Gastrocnemius medialis (tissue), 4 donors: ENCODE results near the gene SNTG2.

Source experiments
- POLR2A ChIP-seq, 2 donors: fragments of 450-650 bp; IDR thresholded peaks; one replicate each; pipeline ENCODE4 v1.6.1; 2017; ENCODE audit warnings: antibody characterized with exemption in 2 of 2, mild to moderate bottlenecking in 2 of 2, moderate library complexity in 2 of 2
- TF ChIP-seq, protein P1 (sequence below), 5 experiments: fragments of 450-650 bp in 3 of 5; fragments of 200-600 bp in 2 of 5; sonication (generic) in 2 of 5; IDR thresholded peaks in 4 of 5; conservative IDR thresholded peaks in 1 of 5; 1 replicate in 4 of 5; 2 replicates in 1 of 5; pipeline ENCODE4 v1.5.1; 2016 to 2019; ENCODE audit warnings: antibody characterized with exemption in 5 of 5, mild to moderate bottlenecking in 3 of 5, moderate library complexity in 3 of 5

- TF ChIP-seq, protein P1, sequence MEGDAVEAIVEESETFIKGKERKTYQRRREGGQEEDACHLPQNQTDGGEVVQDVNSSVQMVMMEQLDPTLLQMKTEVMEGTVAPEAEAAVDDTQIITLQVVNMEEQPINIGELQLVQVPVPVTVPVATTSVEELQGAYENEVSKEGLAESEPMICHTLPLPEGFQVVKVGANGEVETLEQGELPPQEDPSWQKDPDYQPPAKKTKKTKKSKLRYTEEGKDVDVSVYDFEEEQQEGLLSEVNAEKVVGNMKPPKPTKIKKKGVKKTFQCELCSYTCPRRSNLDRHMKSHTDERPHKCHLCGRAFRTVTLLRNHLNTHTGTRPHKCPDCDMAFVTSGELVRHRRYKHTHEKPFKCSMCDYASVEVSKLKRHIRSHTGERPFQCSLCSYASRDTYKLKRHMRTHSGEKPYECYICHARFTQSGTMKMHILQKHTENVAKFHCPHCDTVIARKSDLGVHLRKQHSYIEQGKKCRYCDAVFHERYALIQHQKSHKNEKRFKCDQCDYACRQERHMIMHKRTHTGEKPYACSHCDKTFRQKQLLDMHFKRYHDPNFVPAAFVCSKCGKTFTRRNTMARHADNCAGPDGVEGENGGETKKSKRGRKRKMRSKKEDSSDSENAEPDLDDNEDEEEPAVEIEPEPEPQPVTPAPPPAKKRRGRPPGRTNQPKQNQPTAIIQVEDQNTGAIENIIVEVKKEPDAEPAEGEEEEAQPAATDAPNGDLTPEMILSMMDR (IDR thresholded peaks at IDR 0.05 in 4 of 5, conservative IDR thresholded peaks at IDR 0.05 in 1 of 5) = no peak
- TF ChIP-seq POLR2A (IDR thresholded peaks at IDR 0.05) = no peak
Measured at GRCh38 chr2:905091-905832, 45.4 kb upstream of the SNTG2 start.
